HepG2 (cell line): Measurements from ENCODE around the gene CST3. TPM values are rescaled to one million over a fixed set of nuclear protein-coding genes. Genes with fewer than 3 reads are reported as not detected.
"Not testable (repeated sequence)": the region's sequence is repeated elsewhere in the genome, so short reads cannot be mapped to it uniquely, and the experiment has no call there.

Source experiments
- CHD2 ChIP-seq: IDR thresholded peaks from 2 replicates; pipeline ENCODE4 v1.6.1; 2011; ENCODE audit warnings: low read depth, low read length, improper control_type of control experiment
- DZIP1 ChIP-seq: sonication (generic); formaldehyde crosslinking; IDR thresholded peaks from 2 replicates; pipeline ENCODE4 v1.5.0; 2020; ENCODE audit warnings: mild to moderate bottlenecking, missing genetic modification reagents
- HDAC2 ChIP-seq: sonication (generic); formaldehyde crosslinking; IDR thresholded peaks from 2 replicates; pipeline ENCODE4 v1.4.0; 2020; ENCODE audit warnings: missing genetic modification reagents
- HMG20A ChIP-seq: IDR thresholded peaks from 2 replicates; pipeline ENCODE4 v1.6.1; 2016; ENCODE audit warnings: borderline replicate concordance
- KDM6A ChIP-seq: IDR thresholded peaks from 2 replicates; pipeline ENCODE4 v1.6.1; 2016; ENCODE audit warnings: low read depth
- RARA ChIP-seq: IDR thresholded peaks from 2 replicates; pipeline ENCODE4 v1.6.1; 2016; ENCODE audit warnings: missing genetic modification reagents, missing compliant biosample characterization
- SP1 ChIP-seq, 2 experiments: fragments of 450-650 bp in 1 of 2; sonication (generic) in 1 of 2; formaldehyde crosslinking in 1 of 2; IDR thresholded peaks; 2 replicates each; pipeline versions ENCODE4 v1.4.0 to v1.6.1; 2016 to 2020; ENCODE audit warnings: missing genetic modification reagents in 1 of 2
- SSRP1 ChIP-seq: IDR thresholded peaks from 2 replicates; pipeline ENCODE4 v1.6.1; 2016; ENCODE audit warnings: control low read depth
- THAP9 ChIP-seq: sonication (generic); formaldehyde crosslinking; IDR thresholded peaks from 2 replicates; pipeline ENCODE4; 2020; ENCODE audit warnings: missing genetic modification reagents, mild to moderate bottlenecking, borderline replicate concordance
- ZMYM3 ChIP-seq: sonication (generic); formaldehyde crosslinking; IDR thresholded peaks from 2 replicates; pipeline ENCODE4 v1.5.1; 2020; ENCODE audit warnings: mild to moderate bottlenecking, missing genetic modification reagents
- ZNF407 ChIP-seq: sonication (generic); formaldehyde crosslinking; IDR thresholded peaks from one replicate; pipeline ENCODE4 v1.5.1; 2020; ENCODE audit warnings: mild to moderate bottlenecking, missing genetic modification reagents; ENCODE audit errors: not compliant biosample characterization
- ZNF792 ChIP-seq: IDR thresholded peaks from 2 replicates; pipeline ENCODE4 v1.6.1; 2016
- ZSCAN31 ChIP-seq: sonication (generic); formaldehyde crosslinking; IDR thresholded peaks from 2 replicates; pipeline ENCODE4 v1.5.0; 2020; ENCODE audit warnings: low read depth, mild to moderate bottlenecking, missing genetic modification reagents
- polyA plus RNA-seq, 8 experiments: library from polyadenylated mRNA; depleted of rRNA in 3 of 8; stranded (reverse) in 7 of 8; unstranded in 1 of 8; fragments of >200 nt; fragmentation: Illumina TruSeq in 4 of 8; extraction: Trizol in 4 of 8; gene quantifications; 2 replicates each; pipeline versions ENCODE4 v1.2.1 to v1.2.3, GENCODE V29; 2011 to 2016; ENCODE audit warnings: low read depth in 4 of 8, missing spikeins in 1 of 8, mixed read lengths in 1 of 8; ENCODE audit not compliant: insufficient read depth in 1 of 8
- total RNA-seq, 5 experiments: library from RNA; depleted of rRNA; stranded (reverse); fragments of >200 nt; fragmentation: Illumina TruSeq; extraction: Trizol; gene quantifications; 2 replicates each; pipeline ENCODE4 v1.2.3, GENCODE V29; 2016; ENCODE audit warnings: low read depth in 1 of 5
- TF ChIP-seq, protein P1 (sequence below): IDR thresholded peaks from 2 replicates; pipeline ENCODE4 v1.6.1; 2016; ENCODE audit warnings: low read depth, borderline replicate concordance

CST3 gene
- total and polyA plus RNA-seq, 2 of the 13 experiments (the other 11 are each of a cell fraction or from before 2014, with no cell fraction given), result 690 to 1,005 TPM

DNA sequence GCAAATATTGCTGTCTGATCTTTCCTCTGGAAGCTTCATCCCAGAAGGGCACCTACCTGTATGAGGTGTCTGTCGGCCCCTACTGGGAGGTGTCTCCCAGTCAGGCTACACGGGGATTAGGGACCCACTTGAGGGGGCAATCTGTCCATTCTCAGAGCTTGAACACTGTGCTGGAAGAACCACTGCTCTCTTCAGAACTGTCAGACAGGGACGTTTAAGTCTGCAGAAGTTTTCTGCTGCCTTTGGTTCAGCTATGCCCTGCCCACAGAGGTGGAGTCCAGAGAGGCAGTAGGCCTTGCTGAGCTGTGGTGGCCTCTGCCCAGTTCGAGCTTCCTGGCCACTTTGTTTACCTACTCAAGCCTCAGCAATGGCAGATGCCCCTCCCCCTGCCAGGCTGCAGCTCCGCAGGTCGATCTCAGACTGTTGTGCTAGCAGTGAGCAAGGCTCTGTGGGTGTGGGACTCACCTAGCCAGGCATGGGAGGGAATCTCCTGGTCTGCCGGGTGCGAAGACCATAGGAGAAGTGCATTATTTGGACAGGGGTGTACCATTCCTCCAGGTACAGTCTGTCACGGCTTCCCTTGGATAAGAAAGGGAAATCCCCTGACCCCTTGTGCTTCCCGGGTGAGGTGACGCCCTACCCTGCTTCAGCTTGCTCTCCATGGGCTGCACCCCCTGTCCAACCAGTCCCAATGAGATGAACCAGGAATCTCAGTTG, 16.9 kb downstream of the CST3 start (continued):
- TF ChIP-seq ZNF407 (CRISPR knock-in tag) (peak; percentile 66), RARA (CRISPR knock-in tag) (peak; percentile 69; the same call in 1 of the 2 replicates), SP1 (CRISPR knock-in tag; IDR thresholded peaks at IDR 0.05) (peak; percentile 53; the same call in 1 of the 2 replicates), HDAC2 (CRISPR knock-in tag) (peak; percentile 86), CHD2 (0 out of 2 replicates have a peak, but pooled peaks have one; percentile 40), HMG20A (CRISPR knock-in tag) (peak; percentile 62; the same call in 1 of the 2 replicates), SSRP1 (CRISPR knock-in tag) (peak; percentile 25; the same call in 1 of the 2 replicates), ZMYM3 (CRISPR knock-in tag) (peak; percentile 86; the same call in 1 of the 2 replicates), ZNF792 (peak; percentile 91), DZIP1 (CRISPR knock-in tag) (0 out of 2 replicates have a peak, but pooled peaks have one; percentile 54), ZSCAN31 (CRISPR knock-in tag) (peak; percentile 64; the same call in 1 of the 2 replicates), KDM6A (CRISPR knock-in tag) (peak; percentile 58; the same call in 1 of the 2 replicates), THAP9 (CRISPR knock-in tag) (peak; percentile 24; the same call in 1 of the 2 replicates)
- TF ChIP-seq SP1 (IDR thresholded peaks at IDR 0.05), result not testable (repeated sequence)
- TF ChIP-seq, protein P1, sequence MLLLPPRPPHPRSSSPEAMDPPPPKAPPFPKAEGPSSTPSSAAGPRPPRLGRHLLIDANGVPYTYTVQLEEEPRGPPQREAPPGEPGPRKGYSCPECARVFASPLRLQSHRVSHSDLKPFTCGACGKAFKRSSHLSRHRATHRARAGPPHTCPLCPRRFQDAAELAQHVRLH (CRISPR knock-in tag), result 0 out of 2 replicates have a peak, but pooled peaks have one; percentile 45
